Activated T-helper 9 cell treated with anti-CD3 and anti-CD28 coated beads, Interleukin-2, amount 50 U/mL, for 16 hours (primary cell): ENCODE data around the gene NUP160.
A peak's percentile ranks its signal among the peaks of the same experiment; 100 is the strongest.
"Not testable (repeated sequence)": the region's sequence is repeated elsewhere in the genome, so short reads cannot be mapped to it uniquely, and the experiment has no call there.

ENCODE experiments used
- DNase-seq: peaks from one replicate; pipeline ENCODE4 v3.0.0-alpha.2; 2020; ENCODE audit warnings: low read depth

Gene NUP160, protein sequence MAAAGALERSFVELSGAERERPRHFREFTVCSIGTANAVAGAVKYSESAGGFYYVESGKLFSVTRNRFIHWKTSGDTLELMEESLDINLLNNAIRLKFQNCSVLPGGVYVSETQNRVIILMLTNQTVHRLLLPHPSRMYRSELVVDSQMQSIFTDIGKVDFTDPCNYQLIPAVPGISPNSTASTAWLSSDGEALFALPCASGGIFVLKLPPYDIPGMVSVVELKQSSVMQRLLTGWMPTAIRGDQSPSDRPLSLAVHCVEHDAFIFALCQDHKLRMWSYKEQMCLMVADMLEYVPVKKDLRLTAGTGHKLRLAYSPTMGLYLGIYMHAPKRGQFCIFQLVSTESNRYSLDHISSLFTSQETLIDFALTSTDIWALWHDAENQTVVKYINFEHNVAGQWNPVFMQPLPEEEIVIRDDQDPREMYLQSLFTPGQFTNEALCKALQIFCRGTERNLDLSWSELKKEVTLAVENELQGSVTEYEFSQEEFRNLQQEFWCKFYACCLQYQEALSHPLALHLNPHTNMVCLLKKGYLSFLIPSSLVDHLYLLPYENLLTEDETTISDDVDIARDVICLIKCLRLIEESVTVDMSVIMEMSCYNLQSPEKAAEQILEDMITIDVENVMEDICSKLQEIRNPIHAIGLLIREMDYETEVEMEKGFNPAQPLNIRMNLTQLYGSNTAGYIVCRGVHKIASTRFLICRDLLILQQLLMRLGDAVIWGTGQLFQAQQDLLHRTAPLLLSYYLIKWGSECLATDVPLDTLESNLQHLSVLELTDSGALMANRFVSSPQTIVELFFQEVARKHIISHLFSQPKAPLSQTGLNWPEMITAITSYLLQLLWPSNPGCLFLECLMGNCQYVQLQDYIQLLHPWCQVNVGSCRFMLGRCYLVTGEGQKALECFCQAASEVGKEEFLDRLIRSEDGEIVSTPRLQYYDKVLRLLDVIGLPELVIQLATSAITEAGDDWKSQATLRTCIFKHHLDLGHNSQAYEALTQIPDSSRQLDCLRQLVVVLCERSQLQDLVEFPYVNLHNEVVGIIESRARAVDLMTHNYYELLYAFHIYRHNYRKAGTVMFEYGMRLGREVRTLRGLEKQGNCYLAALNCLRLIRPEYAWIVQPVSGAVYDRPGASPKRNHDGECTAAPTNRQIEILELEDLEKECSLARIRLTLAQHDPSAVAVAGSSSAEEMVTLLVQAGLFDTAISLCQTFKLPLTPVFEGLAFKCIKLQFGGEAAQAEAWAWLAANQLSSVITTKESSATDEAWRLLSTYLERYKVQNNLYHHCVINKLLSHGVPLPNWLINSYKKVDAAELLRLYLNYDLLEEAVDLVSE (N-terminal part only)

DNA sequence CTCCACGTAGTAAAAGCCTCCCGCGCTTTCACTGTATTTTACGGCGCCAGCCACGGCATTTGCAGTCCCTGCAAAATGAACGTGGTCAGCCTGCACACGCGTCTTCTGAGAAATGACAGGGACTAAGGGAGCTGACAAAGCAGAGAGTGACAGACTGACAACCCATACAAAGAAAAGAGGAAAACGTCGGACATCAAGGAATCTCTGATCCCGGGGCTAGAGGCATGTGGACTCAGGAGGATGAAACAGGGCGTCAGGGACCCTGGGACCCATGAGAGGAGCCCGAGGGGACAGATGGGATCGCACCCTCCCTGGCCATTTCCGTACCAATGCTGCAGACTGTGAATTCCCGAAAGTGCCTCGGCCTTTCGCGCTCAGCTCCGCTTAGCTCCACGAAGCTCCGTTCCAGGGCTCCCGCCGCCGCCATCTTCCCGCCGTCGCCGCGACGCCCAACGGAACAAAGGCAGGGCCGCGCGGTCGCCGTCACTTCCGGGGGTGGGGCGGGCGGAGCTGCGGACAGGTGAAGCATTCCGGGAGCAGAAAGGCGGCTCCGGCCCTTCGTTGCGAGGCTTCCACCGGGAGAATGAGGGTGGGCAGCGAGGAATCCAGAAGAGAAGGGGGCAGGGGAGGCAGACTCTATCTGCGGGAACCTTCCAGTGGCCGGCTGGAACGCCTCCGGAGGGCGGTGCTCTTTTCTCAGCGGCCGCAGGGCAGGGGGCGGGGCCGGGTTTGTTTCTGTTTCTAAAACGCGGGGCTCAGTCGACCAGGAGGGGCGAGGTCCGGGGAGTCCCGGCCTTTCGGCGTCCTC is at the start of gene NUP160:
NUP160 (minus strand) TSS at position 459 of the 808 bp plus-strand sequence; CDS start at position 427, 32 bp downstream.
- DNase-seq = peak; percentile 84

DNA sequence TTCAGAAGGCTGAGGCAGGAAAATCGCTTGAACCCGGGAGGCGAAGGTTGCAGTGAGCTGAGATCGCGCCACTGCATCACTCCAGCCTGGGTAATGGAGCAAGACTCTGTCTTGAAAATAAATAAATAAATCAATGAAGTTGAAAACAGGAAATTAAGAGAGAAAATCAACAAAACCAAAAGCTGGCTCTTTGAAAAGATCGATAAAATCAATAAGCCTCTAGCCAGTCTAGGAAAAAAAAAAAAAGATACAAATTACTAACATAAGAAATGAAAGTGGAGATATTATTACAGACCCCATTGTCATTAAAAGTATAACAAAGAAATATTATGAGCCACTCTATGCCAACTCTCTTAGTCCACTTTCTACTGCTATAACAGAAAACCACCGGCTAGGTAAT is 48.0 kb upstream of the NUP160 start:
- no peak for DNase-seq

DNA sequence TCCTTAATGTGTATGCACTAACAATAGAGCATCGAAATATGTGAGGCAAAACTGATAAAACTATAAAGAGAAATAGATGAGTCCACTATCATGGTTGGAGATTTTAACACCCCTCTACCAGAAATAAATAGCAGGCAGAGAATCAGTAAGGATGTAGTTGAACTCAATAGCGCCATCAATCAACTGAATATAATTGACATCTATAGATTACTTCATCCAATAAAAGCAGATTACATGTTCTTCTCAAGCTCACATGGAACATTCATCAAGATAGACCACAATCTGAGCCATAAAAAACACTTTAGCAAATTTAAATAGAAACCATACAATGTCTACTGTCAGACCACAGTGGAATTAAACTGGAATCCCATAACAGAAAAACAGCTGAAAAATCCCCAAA is 46.9 kb upstream of the NUP160 start:
- DNase-seq = no peak

DNA sequence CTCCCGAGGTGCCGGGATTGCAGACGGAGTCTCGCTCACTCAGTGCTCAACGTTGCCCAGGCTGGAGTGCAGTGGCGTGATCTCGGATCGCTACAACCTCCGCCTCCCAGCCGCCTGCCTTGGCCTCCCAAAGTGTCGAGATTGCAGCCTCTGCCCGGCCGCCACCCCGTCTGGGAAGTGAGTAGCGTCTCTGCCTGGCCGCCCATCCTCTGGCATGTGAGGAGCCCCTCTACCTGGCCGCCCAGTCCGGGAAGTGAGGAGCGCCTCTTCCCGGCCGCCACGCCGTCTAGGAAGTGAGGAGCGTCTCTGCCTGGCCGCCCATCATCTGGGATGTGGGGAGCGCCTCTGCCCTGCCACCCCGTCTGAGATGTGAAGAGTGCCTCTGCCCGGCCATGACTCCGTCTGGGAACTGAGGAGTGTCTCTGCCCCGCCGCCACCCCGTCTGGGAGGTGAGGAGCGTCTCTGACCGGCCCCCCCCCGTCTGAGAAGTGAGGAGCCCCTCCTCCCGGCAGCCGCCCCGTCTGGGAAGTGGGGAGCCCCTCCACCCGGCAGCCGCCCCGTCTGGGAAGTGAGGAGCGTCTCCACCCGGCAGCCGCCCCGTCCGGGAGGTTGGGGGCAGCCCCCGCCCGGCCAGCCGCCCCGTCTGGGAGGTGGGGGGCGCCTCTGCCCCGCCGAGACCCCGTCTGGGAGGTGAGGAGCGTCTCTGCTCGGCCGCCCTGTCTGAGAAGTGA is 44.6 kb upstream of the NUP160 start:
- DNase-seq = not testable (repeated sequence)

DNA sequence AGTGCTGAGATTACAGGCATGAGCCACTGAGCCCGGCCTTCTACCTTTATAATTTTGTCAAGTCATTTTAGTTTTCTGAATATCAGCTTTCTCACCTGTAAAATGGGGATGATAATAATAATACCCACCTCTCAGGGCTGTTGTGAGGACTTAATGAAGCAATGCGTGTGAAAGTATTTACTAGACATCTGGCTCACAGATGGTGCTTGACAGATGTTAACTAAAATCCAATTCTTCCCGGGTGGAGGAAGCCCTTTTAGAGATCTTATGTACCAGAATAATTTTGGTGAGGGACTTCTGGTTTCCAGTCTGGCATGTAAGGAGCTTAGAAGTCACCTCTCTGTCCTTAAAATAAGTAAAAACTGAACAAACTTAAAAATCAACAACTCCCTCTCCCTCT is 43.7 kb upstream of the NUP160 start:
- DNase-seq = no peak

DNA sequence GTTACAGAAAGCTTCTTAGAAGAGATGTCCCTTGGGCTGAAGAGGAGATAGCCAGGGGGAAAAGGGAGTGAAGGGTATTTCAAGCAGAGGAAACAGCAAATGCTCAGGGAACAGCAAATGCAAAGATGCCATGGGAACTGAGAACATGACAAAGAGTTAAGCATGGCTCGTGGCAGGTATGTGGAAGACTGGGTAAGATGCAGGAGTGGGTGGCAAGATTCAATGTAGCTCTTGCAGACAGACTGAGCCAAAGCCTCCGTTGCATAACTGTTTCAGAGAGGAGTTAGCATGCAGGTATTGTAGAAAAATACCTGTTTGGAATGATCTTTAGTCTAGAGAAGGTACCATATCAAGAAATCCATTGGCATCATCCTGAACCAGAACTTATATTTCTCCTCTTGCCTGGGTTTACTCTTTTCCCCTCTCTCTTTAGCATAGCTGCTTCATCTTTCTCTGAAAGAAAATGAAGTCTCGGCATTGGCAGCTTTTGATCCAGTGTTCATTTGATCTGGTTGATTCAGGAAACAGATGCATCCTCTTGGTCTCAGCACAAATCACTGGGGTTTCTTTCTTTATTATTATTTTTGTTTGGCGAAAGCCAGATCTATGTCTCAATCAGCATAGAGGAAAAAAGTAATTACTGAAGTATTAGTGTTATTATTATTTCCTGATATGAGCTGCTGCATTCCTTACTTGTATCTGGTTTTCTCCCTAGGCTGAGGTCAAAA is 41.7 kb upstream of the NUP160 start:
- DNase-seq = no peak

DNA sequence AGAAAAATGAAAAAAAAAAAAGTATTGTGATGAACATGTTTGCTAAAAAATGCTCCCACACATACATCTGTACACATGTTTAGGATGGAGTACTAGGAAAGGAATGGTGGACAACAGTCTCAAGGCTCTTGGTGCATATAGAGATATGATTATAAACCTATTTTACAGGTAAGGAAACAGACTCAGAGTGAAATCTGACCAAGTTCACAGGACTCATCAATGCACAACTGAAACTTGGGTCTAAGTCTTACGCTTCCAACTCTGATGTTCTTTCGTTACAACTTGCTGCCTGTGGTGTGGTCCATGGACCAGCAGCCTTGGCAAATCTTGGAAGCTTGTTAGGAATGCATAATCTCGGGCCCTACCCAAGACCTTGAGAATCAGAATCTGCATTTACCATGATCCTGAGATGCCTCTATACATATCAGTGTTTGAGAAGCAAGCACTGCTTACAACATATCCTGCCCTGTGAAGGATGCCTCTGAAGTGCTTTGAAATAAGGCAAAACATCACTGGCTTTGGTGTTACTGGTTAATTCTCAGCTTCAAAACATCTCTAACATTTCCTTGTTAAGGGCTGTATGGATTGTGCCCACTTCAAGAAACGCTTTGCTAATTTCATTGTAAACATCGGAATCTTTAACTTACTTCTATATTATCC is 39.9 kb upstream of the NUP160 start:
- no peak for DNase-seq

DNA sequence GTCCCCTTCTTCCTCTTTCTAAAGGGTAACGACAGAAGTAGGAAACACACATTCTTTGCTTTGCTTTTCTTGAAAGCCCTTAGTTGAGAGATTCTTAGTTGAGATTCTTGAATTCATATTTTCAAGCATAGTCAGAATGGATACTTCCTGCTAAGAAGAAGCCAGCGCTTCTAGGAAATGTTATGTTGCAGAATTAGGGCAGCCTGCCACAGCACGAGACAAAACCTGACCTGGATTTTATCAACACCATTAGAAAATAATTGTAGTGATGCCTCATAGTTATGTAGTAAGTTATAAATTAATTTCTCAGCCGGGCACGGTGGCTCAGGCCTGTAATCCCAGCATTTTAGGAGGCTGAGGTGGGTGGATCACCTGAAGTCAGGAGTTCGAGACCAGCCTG is 37.9 kb upstream of the NUP160 start:
- no peak for DNase-seq

DNA sequence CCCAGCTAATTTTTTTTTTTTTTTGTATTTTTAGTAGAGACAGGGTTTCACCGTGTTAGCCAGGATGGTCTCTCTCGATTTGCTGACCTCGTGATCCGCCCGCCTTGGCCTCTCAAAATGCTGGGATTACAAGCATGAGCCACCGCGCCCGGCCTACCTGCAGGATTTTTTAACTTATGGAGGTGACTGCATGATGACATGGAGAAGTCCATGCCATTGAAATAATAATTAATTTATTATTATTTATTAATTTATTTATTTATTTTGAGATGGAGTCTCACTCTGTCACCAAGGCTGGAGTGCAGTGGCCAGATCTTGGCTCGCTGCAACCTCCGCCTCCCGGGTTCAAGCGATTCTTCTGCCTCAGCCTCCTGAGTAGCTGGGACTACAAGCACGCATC is 34.3 kb upstream of the NUP160 start:
- not testable (repeated sequence) for DNase-seq

DNA sequence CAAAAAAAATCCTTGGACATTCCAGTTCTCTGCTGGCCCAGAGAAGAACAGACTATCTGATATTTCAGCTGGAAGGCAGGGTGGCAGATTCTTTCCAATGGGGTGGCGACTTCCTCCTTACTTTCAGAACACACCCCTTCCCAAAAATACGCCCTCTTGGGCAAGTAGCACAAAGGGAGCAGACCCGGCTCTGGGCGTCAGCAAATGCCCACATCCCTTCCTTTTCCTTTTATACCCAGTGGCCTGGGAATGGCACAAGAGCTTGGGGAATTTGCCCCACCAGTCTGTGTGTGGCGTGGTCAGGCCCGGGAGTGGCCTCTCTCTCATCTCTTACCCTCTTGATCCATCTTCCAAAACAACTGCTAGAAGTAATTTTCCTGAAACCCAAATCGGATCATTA is 33.0 kb upstream of the NUP160 start:
- no peak for DNase-seq

DNA sequence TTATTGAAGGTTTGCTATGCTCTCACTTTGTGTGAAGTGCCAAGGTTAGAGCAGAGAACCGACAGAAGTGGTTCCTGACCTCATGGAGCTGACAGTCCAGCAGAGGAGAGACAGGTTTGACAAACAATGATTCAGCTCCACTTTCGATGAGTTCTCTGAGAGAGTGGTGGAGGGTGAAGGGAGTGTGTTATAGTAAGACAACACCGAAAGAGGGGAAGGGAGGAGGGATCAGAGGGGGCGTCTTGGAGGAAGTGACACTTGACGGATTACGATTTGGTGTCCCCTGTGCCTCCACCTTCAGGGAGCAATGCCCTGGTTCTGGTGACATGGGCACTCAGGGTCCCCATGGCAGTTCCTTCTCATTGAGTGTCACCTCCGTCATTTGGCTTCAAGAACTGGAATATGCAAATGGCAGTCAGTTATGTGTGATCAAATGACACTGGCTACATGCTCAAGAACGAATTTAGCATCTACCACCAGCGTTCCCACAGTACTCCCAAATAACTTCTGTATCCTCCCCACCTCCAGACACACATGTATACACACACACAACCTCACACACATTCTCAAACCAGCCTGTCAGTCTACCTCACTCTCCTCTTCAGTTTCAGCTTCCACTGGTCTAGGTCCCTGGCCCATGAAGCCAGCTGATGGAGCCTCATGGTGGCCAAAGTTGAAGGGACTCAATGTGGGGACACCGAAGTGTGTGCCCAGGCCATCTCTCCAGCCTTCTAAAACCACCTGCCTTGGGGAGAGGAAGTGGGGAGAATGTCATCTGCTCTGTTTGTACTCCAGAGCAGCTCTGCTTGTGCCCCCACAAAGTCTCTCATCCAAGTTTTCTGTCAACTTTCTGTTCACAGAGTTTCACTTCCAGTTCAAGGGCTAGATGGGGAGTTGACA is 31.4 kb upstream of the NUP160 start:
- DNase-seq = no peak

DNA sequence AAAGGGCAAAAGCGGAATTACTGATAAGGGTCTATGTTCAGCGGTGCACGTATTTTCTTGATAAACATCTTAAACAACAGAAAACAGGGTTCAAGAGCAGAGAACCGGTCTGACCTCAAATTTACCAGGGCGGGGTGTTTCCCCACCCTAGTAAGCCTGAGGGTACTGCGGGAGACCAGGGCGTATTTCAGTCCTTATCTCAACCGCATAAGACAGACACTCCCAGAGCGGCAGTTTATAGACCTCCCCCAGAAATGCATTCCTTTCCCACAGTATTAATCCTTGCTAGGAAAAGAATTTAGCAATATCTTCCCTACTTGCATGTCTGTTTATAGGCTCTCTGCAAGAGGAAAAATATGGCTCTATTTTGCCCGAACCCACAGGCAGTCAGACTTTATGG is 27.7 kb upstream of the NUP160 start:
- DNase-seq = not testable (repeated sequence)

DNA sequence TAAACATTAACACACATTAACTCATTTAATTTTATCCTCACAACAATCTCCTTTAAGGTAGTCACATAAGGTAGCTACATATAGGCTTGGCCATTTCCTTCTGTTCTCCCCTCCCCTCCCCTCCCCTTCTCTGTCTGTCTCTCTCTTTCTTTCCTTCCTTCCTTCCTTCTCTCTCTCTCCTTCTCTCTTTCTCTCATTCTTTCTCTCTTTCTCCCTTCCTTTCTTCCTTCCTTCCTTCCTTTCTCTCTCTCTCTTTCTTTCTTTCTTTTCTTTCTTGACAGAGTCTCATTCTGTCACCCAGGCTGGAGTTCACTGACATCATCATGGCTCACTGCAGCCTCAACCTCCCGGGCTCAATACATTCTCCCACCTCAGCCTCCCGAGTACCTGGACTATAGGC is 22.3 kb upstream of the NUP160 start:
- no peak for DNase-seq

DNA sequence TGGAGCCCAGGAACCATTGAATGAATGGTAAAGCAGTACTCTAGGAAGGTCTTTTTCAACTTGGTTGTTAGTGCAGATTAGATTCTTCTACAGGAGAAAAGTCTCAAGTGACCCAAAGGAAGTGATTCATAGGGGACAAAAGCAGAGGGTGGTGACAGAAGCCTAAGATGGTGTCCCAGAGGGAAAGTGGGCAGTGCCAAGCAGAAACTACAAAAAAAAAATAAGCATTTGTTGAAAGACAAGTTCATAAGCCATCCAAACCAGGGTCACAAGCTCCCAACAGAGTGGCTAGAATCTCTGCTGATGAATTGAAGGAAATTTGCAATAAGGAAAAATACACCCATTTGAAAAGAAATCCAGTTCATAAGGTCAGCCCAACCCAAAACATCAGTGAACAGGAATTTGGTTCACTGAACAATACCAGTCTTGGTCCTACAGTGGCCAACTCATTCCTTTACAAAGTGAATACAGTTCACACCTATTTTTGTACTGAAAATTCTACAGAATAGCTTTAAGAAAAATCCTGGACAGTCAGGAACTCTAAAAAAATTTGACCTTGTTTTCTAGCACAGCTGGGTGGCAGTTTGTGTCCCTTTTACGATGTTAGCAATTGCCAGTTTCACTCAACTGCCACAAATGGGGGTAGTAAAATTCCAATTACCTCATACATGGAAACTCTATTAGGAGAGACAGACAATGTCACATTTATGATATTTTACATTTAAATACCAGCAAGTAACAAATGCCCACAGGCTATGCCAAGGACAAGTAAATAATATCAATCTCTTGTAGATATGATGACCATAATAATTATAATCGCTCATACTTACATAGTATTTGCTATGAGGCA is 21.6 kb upstream of the NUP160 start:
- no peak for DNase-seq

DNA sequence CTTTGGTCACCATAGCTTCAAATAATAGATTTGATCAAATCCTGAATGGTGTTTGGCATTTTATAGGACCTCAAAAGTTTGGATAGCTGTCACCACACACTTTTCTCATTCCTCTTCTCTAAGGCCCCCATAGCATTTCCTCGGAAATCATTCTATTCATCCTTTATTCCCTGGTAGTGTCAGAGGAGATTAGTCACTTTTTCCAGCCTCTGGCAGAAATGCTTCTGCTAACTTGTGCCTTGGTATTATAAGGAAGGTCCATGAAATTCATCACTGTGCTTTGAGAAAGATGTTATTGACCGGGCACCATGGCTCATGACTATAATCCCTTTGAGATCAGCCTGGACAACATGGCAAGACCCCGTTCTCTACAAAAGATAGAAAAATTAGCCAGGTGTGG is 19.7 kb upstream of the NUP160 start:
- DNase-seq = no peak

DNA sequence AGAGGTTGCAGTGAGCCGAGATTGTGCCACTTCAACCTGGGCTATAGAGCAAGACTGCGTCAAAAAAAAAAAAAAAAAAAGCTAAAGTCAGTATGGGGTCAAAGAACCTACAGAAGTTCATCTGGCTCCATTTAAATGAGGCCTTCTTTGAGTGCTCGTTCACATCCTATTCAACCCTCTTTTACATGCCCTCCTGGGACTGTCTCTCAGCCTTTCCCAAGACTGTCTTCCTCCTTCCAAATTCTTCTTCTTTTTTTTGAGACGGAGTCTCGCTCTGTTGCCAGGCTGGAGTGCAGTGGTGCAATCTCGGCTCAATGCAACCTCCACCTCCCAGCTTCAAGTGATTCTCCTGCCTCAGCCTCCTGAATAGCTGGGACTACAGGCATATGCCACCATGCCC is 18.7 kb upstream of the NUP160 start:
- not testable (repeated sequence) for DNase-seq

DNA sequence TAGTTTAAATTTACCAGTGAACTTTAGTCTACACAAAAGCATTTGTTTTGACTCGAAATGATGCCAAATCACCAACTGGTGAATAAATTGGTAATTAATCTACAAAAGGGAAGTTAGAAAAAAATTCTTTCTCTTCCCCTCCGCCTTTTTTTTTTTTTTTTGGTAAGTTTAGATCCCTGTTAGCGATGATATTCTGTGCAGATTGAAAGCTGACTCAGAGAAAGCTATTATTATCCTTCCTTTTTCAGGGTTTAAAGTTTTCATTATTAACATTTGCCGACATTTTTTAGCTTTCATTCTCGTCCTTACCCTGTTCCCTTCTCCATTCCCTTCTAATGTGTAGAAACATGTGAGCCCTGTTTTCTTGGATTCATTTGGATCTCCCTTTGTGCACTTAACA is 16.8 kb upstream of the NUP160 start:
- no peak for DNase-seq
